Measurements from ENCODE around the gene SPACDR. TPM values are rescaled to one million over a fixed set of nuclear protein-coding genes. Genes with fewer than 3 reads are reported as not detected.

Gene SPACDR
- total RNA-seq, 1 donor from 2014 or later, result 0.88 TPM

DNA sequence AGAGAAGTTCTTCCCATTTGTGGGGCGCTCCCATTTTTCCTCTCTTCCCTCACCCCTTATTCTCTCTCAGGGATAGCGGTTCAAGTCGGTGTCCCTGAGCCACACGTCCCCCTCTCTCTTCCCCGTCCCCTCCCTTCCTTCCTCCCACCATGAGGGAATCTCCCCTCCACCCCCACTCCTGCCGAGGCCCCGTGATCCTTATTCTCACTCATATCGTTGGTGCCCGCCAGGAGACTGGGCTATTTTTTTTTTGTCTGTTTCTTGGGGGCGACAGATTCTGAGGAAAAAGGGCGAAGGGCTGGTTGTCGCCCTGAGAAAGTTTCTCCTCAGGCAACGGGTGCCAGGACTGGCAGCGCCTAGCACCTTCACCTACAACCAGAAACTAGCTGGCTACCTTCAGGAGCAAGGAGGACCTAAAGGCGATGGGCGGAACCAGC is 36.3 kb downstream of the SPACDR start:
- peak overlapping the region; percentile 100 for H3K27ac ChIP-seq (replicated peaks)
- no peak for DNase-seq
- H3K4me1 ChIP-seq, result peaks cover 38% of the 10 kb centered on the region
- intact Hi-C loops (cut with micrococcal nuclease), result no loop called here
- TF ChIP-seq CTCF (IDR thresholded peaks at IDR 0.05; ENCODE audit: borderline replicate concordance), result no peak
- peak overlapping the region; percentile 86 for H3K4me3 ChIP-seq
- peaks cover 4% of the 10 kb centered on the region for H3K36me3 ChIP-seq
- no peaks in the 10 kb centered on the region for H3K27me3 ChIP-seq (ENCODE audit: low read depth)
- H3K9me3 ChIP-seq (replicated peaks), result no peaks in the 10 kb centered on the region

GRCh38 chr7:100426516-100426915 is 37.5 kb downstream of the SPACDR start:
- no peak overlapping the region for H3K4me3 ChIP-seq
- no peaks in the 10 kb centered on the region for H3K27me3 ChIP-seq (ENCODE audit: low read depth)
- H3K36me3 ChIP-seq, result peaks cover 6% of the 10 kb centered on the region
- intact Hi-C loops (cut with micrococcal nuclease), result no loop called here
- no peak for DNase-seq
- H3K4me1 ChIP-seq, result peaks cover 25% of the 10 kb centered on the region
- H3K27ac ChIP-seq (replicated peaks), result no peak overlapping the region
- H3K9me3 ChIP-seq (replicated peaks), result no peaks in the 10 kb centered on the region
- TF ChIP-seq CTCF (IDR thresholded peaks at IDR 0.05; ENCODE audit: borderline replicate concordance), result no peak

GRCh38 chr7:100425347-100425746 is 38.7 kb downstream of the SPACDR start:
- Histone ChIP-seq H3K9me3 (replicated peaks) (no peaks in the 10 kb centered on the region), H3K4me1 (peaks cover 14% of the 10 kb centered on the region), H3K36me3 (peaks cover 6% of the 10 kb centered on the region), H3K4me3 (no peak overlapping the region), H3K27me3 (ENCODE audit: low read depth) (no peaks in the 10 kb centered on the region), H3K27ac (replicated peaks) (no peak overlapping the region)
- DNase-seq, result no peak
- TF ChIP-seq CTCF (IDR thresholded peaks at IDR 0.05; ENCODE audit: borderline replicate concordance), result no peak
- intact Hi-C loops (cut with micrococcal nuclease), result no loop called here

DNA sequence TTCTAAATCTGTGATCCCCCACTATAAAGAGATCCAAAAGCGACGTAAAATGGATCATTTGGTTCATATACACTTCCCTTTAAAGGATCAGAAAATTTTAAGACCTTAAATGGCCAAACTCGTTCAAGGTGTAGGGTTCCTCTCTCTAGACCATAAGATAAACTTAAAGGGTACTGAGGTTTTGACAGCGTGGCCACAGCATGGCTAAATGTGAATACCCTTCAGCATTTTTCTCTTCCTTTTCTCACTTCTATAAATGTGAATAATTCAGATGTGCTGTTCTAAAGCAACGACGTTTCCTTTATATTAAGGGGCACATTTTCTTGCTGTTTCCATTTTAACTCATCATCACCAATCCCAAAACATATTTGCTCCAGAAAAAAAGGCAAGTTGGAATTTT is 40.7 kb downstream of the SPACDR start:
- Histone ChIP-seq H3K9me3 (replicated peaks) (no peaks in the 10 kb centered on the region), H3K27ac (replicated peaks) (no peak overlapping the region), H3K27me3 (ENCODE audit: low read depth) (no peaks in the 10 kb centered on the region), H3K4me1 (peaks cover 7% of the 10 kb centered on the region), H3K4me3 (no peak overlapping the region), H3K36me3 (peaks cover 6% of the 10 kb centered on the region)
- no peak for DNase-seq
- no peak for TF ChIP-seq CTCF (IDR thresholded peaks at IDR 0.05; ENCODE audit: borderline replicate concordance)
- intact Hi-C loops (cut with micrococcal nuclease), result no loop called here

DNA sequence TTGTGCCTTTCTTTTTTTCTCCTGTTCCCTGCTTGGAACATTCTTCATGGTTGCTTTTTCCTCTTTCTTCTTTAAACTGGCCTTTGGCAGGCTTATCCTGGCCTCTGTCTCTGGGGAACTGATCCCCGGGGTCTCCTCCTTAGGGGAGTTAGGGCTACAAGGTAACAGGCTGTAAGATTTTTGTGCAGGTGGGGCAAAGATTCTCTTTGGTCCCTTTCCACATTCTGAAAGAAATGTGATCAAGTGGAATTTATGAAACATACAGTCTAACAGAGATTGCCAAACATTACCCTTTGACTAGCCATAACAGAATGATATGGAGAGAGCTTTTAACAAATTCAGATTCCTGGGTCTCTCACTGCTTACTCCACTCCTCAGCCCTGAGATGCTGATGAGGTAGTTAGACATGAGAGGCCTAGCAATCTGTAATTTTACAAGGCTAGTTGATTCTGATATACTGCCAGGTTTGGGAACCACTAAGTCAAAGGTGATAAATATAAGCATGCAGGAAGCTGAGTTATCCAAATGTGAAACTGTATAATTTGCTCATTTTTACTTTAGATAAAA is 44.3 kb downstream of the SPACDR start:
- intact Hi-C loops (cut with micrococcal nuclease), result no loop called here
- no peak for TF ChIP-seq CTCF (IDR thresholded peaks at IDR 0.05; ENCODE audit: borderline replicate concordance)
- Histone ChIP-seq H3K9me3 (replicated peaks) (no peaks in the 10 kb centered on the region), H3K27me3 (ENCODE audit: low read depth) (no peaks in the 10 kb centered on the region), H3K4me1 (no peaks in the 10 kb centered on the region), H3K4me3 (no peak overlapping the region), H3K27ac (replicated peaks) (no peak overlapping the region), H3K36me3 (peaks cover 6% of the 10 kb centered on the region)
- DNase-seq, result no peak

All from left ventricle myocardium inferior (tissue), 1 donor.